AG04450 (cell line): ENCODE measurements around the gene GAB4. TPM values are rescaled to one million over a fixed set of nuclear protein-coding genes. Genes with fewer than 3 reads are reported as not detected.
"Not testable (repeated sequence)": the region's sequence is repeated elsewhere in the genome, so short reads cannot be mapped to it uniquely, and the experiment has no call there.

Source experiments
- CTCF ChIA-PET: fragments of 300-600, 350-600 bp; formaldehyde crosslinking; extraction: SDS; loops from one replicate; lab custom pipeline; 2022; ENCODE audit warnings: antibody characterized with exemption, inconsistent platforms; lab: Charles Lee
- POLR2A ChIA-PET: fragments of 350-600 bp; formaldehyde crosslinking; extraction: SDS; loops from one replicate; lab custom pipeline; 2021; ENCODE audit warnings: antibody characterized with exemption, inconsistent platforms; lab: Yijun Ruan, JAX
- DNase-seq: peaks from one replicate; pipeline ENCODE4 v3.0.0-alpha.2; 2011; ENCODE audit warnings: low read depth, low spot score
- H3K27ac ChIP-seq: one replicate; pipeline ENCODE4 v1.5.1; 2012; ENCODE audit warnings: low read depth, low read length, control low read depth
- H3K27me3 ChIP-seq: one replicate; pipeline ENCODE4 v1.6.0; 2012; ENCODE audit warnings: low read length; ENCODE audit not compliant: control insufficient read depth, insufficient read depth
- H3K4me3 ChIP-seq: 2 replicates; pipeline ENCODE4 v1.5.1; 2011; ENCODE audit warnings: mild to moderate bottlenecking, low read depth, low read length, control low read depth
- H3K9me3 ChIP-seq: 2 replicates; pipeline ENCODE4 v1.5.1; 2012; ENCODE audit warnings: low read length; ENCODE audit not compliant: control insufficient read depth, insufficient read depth
- polyA plus RNA-seq: library from polyadenylated mRNA; depleted of rRNA; stranded (reverse); fragments of >200 nt; gene quantifications from 2 replicates; pipeline ENCODE4 v1.2.3, GENCODE V29; 2011
- TF ChIP-seq, protein P1 (sequence below): IDR thresholded peaks from 2 replicates; pipeline ENCODE4 v1.5.1; 2011; ENCODE audit warnings: low read depth, low read length, control low read depth, inconsistent platforms

The GAB4 gene
- polyA plus RNA-seq, 1 experiment = not detected

DNA sequence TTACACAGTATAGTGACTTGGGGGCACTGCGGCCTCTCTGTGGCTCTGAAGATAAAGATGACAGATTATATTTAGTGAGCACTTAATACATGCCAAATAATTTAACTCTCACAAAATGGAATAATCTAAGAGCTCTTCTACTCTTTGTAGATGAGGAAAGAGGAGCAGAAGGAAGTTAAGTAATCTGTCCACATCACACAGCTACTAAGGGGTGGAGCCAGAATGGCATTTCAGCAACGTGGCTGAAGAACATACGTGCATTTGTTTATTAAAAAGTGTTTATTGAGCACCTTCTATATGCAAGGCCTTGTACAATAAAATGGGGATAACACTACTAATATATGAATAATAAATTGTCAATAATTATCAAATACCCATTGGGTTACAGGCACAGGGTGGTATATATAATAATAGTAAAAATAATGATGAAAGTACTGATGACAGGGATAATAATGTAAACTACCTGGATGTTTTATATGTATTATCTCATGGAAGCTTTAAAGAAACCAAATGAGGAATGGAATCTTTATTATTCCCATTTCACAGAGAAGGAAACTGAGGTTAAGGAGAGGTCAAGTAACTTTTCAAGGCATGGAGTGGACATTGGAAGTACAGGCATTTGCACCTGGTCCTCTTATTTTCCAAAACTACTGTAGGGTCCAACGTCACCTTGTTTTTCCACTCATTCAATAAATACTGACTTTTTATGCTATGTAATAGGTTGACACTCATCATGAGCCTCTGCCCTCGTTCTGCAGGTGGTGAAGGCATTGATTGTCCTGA is 38.7 kb upstream of the GAB4 start:
- CTCF ChIA-PET = interaction anchor here (1.8 kb wide), 1 partner anchor 11 kb away, joined by 7 read pairs; no protein-coding TSS in a partner anchor

DNA sequence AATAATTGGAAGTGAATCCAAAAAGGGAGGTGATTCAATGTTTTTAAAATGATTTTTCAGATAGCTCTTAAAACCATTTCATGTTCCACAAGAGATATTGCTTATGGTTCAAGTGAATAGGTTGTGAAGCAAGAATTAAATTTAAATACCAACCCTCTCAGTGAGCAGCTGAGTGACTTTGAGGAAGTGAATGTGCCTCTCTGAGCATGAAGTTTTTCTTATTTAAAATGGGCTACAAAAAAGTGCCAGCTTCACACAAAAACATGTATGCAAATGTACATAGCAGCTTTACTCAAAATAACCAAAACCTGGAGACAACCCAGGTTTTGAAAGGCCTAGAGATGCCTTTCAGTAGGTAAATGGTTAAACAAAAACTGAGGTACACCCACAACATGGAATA is 35.5 kb upstream of the GAB4 start:
- Histone ChIP-seq H3K9me3 (no peaks in the 10 kb centered on the region), H3K27ac (no peak overlapping the region), H3K4me3 (no peak overlapping the region), H3K27me3 (no peaks in the 10 kb centered on the region)
- TF ChIP-seq, protein P1, sequence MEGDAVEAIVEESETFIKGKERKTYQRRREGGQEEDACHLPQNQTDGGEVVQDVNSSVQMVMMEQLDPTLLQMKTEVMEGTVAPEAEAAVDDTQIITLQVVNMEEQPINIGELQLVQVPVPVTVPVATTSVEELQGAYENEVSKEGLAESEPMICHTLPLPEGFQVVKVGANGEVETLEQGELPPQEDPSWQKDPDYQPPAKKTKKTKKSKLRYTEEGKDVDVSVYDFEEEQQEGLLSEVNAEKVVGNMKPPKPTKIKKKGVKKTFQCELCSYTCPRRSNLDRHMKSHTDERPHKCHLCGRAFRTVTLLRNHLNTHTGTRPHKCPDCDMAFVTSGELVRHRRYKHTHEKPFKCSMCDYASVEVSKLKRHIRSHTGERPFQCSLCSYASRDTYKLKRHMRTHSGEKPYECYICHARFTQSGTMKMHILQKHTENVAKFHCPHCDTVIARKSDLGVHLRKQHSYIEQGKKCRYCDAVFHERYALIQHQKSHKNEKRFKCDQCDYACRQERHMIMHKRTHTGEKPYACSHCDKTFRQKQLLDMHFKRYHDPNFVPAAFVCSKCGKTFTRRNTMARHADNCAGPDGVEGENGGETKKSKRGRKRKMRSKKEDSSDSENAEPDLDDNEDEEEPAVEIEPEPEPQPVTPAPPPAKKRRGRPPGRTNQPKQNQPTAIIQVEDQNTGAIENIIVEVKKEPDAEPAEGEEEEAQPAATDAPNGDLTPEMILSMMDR = no peak
- DNase-seq = no peak
- CTCF ChIA-PET = interaction anchor here (3.1 kb wide), 1 partner anchor 14 kb away, joined by 13 read pairs; no protein-coding TSS in a partner anchor
- POLR2A ChIA-PET = no interaction called here

More for the DNA sequence above, 38.7 kb upstream of the GAB4 start:
- TF ChIP-seq, protein P1 = no peak
- no peak overlapping the region for H3K4me3 ChIP-seq
- DNase-seq = no peak
- no peaks in the 10 kb centered on the region for H3K9me3 ChIP-seq
- H3K27ac ChIP-seq = no peak overlapping the region
- H3K27me3 ChIP-seq = no peaks in the 10 kb centered on the region
- POLR2A ChIA-PET = no interaction called here

DNA sequence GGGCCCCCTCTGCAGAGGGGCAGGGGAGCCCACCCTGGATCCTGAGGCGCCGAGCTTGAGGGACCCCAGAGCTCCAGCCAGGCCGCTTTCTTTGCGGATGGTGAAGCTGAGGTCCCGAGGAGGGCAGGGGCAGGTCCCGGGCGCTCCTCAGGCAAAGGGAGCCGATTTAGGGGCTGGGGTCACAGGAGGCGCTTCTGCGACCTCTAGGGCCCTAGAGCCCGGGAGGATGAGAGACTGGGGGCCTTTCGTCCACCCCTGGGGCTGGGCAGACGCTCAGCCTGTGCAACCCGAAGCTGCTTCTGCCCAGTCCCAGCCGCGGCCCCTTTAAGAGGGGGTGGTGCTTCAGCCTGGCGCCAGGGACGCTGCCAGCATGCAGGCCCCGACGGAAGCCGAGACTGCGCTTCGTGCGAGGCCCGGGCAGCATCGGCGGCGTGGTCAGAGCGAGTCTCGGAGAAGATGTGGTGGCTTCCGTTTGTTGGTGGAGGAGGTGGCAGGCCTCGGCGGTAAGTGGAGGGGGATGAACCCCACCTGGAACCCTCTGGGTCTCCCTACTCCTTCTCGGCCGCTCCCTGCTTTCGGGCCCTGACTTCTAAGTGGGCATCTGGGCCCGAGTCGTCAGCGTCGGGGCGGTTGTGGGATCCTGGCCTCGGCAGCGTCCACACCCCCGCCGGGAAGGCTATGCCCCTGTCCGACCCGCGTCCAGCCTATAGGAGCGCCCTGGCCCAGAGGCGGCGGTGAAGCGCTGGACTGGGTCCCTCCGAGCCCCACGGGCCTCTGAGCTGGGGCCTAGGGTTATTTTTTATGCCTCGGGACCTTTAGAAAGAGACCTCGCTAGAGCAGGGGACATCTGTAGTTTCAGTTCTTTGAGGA is 29.1 kb upstream of the GAB4 start:
- POLR2A ChIA-PET, CTCF ChIA-PET, H3K27me3 ChIP-seq, H3K9me3 ChIP-seq, H3K27ac ChIP-seq, H3K4me3 ChIP-seq, DNase-seq: not testable (repeated sequence)

DNA sequence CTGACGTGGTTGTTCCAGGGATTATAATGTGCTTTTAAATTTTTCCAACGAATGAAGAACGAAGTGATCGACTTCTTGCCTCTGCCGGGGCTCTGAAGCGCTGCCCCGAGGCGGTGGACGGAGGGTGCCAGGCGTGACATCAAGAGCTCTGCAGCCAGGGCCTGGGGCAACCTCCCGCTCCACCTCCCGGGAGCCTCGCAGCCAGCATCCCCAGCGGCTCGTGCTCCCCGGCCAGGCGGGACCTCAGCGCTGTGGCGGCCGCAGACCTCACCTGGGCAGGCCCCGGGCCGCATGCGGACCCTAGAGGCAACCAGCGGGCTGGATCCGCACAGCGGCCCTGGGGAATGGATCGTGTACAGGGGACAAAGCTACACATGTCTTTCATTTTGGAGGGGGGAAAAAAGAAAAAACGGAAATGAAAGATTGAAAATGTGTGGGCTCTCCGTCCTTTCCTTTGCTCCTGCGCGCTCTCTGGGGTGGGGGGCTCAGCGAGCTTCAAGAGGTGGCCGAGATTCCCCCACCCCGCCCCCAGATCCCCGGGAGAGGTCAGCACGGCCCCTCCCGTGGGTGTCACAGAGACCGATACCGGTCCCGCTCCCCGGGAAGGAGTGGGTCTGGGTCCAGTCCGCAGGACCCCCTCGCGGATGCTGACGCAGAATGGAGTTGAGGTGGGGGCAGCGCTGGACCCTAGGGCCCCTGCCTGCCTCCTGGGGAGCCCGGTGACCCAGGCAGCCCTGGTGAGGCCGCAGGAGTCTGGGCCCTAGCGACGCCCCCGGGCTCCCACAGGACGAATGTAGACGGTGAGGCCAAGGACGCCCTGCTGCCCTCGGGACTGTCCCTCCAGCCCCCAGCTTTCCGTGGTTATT is 28.2 kb upstream of the GAB4 start:
- POLR2A ChIA-PET, DNase-seq: not testable (repeated sequence)

DNA sequence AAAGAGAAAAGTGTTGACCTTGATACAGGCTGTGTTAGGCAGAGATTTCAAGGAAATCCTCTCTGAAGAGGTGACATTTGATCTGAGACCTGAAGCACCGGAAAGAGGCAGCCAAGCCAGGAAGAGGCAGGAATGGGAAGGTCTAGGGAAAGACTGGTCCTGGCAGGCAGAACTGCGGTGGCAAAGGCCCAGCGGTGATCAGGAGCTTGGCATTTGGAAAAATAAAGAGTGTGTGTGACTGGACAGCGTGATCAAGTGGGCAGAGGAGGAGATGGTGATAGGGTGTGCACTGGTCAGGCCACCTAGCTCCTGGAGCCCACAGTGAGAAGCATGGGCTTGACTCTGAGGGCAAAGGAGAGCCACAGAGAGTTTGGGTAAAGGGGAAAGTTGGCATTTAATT is 27.2 kb upstream of the GAB4 start:
- ChIA-PET POLR2A (no interaction called here), CTCF (no interaction called here)
- Histone ChIP-seq H3K4me3 (no peak overlapping the region), H3K27ac (no peak overlapping the region), H3K27me3 (no peaks in the 10 kb centered on the region), H3K9me3 (peaks cover 7% of the 10 kb centered on the region)
- no peak for DNase-seq
- TF ChIP-seq, protein P1 = no peak

More for the DNA sequence above, 28.2 kb upstream of the GAB4 start:
- CTCF ChIA-PET, H3K27ac ChIP-seq, H3K9me3 ChIP-seq, H3K27me3 ChIP-seq, H3K4me3 ChIP-seq: not testable (repeated sequence)

DNA sequence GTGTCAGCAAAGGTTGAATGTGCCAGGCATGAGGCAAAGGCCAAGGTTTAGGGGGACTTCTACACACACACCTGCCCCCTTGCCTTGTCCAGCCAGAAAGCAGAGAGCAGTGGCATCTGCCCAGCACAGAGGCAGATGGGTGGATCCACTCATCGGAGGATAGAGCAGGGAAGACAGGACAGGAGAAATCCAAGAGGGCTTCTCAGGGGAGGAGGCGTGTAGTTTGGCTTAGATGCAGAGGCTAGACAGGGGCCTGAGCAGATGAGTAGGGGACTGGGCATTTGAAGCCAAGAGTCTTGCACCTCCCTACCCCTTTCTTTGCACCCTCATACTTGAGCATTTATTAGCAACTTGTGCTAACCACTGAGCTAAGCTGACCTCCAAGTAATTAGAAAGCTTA is 26.5 kb upstream of the GAB4 start:
- H3K4me3 ChIP-seq, DNase-seq, H3K27me3 ChIP-seq, CTCF ChIA-PET, H3K9me3 ChIP-seq, H3K27ac ChIP-seq, POLR2A ChIA-PET: not testable (repeated sequence)

DNA sequence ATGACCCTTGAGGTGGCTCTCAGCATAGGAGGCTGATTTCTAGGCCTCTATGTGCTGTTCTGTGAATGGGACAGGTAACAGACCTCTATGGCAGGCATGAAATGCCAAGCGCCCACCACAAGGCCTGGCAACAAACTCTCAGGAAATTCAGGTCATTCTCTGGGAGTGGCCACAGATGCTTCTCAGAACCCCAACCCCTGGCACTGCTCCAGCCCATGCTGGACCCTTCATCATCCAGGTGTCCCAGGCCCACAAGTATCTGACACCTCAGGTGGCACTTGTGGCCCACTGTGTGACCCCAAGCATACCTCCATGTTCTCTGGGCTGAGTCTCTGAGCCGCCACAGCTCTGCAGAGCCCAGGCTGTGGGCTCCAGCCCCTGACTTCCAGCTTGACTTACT is 24.3 kb upstream of the GAB4 start:
- H3K9me3 ChIP-seq, DNase-seq, H3K4me3 ChIP-seq, H3K27me3 ChIP-seq, H3K27ac ChIP-seq, POLR2A ChIA-PET, CTCF ChIA-PET: not testable (repeated sequence)

DNA sequence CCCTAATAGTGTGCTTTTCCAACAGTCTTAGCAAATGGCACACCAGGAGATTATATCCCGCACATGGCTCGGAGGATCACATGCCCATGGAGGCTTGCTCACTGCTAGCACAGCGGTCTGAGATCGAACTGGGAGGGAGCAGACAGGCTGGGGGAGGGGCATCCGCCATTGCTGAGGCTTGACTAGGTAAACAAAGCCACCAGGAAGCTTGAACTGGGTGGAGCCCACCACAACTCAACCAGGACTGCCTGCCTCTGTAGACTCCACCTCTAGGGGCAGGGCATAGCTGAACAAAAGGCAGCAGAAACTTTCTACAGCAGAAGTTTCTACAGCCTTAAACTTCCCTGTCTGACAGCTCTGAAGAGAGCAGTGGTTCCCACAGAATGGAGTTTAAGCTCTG is 16.4 kb upstream of the GAB4 start:
- H3K4me3 ChIP-seq, POLR2A ChIA-PET, H3K27ac ChIP-seq, CTCF ChIA-PET, DNase-seq, H3K27me3 ChIP-seq, H3K9me3 ChIP-seq: not testable (repeated sequence)
